Naive thymus-derived CD8-positive, alpha-beta T cell (primary cell): ENCODE results near the gene RPS6KB2. TPM values are rescaled to one million over a fixed set of nuclear protein-coding genes. Genes with fewer than 3 reads are reported as not detected.

Source experiments
- ATAC-seq, 2 donors: fragments of 150-1000 bp; cut with Tn5 transposase in 1 of 2; sonication (Bioruptor Pico), chemical (Tn5 transposase) in 1 of 2; 1 replicate in 1 of 2; 2 replicates in 1 of 2; pipeline ENCODE4 v1.10.0; 2021; ENCODE audit warnings: mild to moderate bottlenecking in 2 of 2, moderate library complexity in 2 of 2
- POLR2A ChIA-PET: fragments of 350-600 bp; sonication (Branson Sonifier 250); formaldehyde crosslinking; loops from one replicate; lab custom pipeline; 2021; ENCODE audit warnings: antibody characterized with exemption; lab: Charles Lee
- DNase-seq, 10 donors: peaks; one replicate each; pipeline versions ENCODE4 v3.0.0 to v3.0.0-alpha.2; 2020 to 2022
- H3K27ac Mint-ChIP-seq, 10 donors: one replicate each; pipeline ENCODE4 v1.8.0; 2020 to 2022; ENCODE audit warnings: mild to moderate bottlenecking in 10 of 10, mixed read lengths in 10 of 10, moderate library complexity in 4 of 10, inconsistent platforms in 1 of 10
- H3K27me3 Mint-ChIP-seq, 5 donors: one replicate each; pipeline ENCODE4 v1.8.0; 2021 to 2022; ENCODE audit warnings: mixed read lengths in 5 of 5
- H3K36me3 Mint-ChIP-seq, 3 donors: one replicate each; pipeline ENCODE4 v1.8.0; 2020 to 2022; ENCODE audit warnings: mixed read lengths in 3 of 3, mild to moderate bottlenecking in 2 of 3, inconsistent platforms in 1 of 3
- H3K4me1 Mint-ChIP-seq, 4 donors: one replicate each; pipeline ENCODE4 v1.8.0; 2021 to 2022; ENCODE audit warnings: mixed read lengths in 4 of 4
- H3K4me3 Mint-ChIP-seq, 10 donors: one replicate each; pipeline ENCODE4 v1.8.0; 2020 to 2022; ENCODE audit warnings: mild to moderate bottlenecking in 10 of 10, mixed read lengths in 10 of 10, moderate library complexity in 6 of 10, inconsistent platforms in 1 of 10
- H3K9me3 Mint-ChIP-seq, 9 donors: one replicate each; pipeline ENCODE4 v1.8.0; 2020 to 2022; ENCODE audit warnings: mixed read lengths in 9 of 9, mild to moderate bottlenecking in 3 of 9, inconsistent platforms in 1 of 9, moderate library complexity in 1 of 9
- polyA plus RNA-seq, 3 donors: library from polyadenylated mRNA; unstranded; fragments of 300-500 nt; fragmentation: Illumina TruSeq; gene quantifications; one replicate each; pipeline ENCODE4 v1.2.3, GENCODE V29; 2021
- total RNA-seq, 8 experiments: library from RNA in 2 of 8; stranded (reverse) in 2 of 8; gene quantifications; one replicate each; pipeline ENCODE4 v1.2.3 and lab custom pipeline; 2021 to 2026

RPS6KB2 gene
- total and polyA plus RNA-seq, 5 experiments from 2014 or later: 41.9 to 82.8 (median 45.9) TPM

DNA sequence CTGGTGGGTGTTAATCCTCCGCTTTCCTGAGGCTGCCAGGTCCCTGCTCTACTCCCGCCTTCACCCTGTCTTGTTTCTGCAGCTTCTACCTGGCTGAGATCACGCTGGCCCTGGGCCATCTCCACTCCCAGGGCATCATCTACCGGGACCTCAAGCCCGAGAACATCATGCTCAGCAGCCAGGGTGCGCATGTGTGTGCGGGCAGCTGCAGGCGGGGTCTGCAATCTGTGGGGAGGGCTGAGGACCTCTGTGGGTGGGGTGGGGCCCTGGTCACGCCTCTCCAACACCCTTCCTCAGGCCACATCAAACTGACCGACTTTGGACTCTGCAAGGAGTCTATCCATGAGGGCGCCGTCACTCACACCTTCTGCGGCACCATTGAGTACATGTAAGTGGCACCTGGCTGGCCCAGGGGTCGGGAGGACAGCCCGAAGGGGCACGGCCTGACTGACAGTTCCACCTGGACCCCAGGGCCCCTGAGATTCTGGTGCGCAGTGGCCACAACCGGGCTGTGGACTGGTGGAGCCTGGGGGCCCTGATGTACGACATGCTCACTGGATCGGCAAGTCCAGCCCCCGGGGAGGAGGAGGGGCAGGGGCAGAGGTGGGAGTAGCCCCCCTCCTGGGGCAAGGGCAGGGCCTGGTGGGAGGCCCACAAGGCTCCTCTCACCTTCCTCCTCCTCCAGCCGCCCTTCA is 4.5 kb downstream of the RPS6KB2 start:
- DNase-seq: no peak
- Mint-ChIP-seq H3K27me3 (no peaks in the 10 kb centered on the region), H3K27ac (peak overlapping the region in 9 of 10 donors; percentile 37 to 97 (median 89)), H3K4me3 (peak overlapping the region in 5 of 10 donors; percentile 22 to 96 (median 24)), H3K36me3 (peaks cover 0 to 38% (median 4%) of the 10 kb centered on the region in 3 donors), H3K9me3 (no peaks in the 10 kb centered on the region), H3K4me1 (peaks cover 20 to 79% (median 61%) of the 10 kb centered on the region in 4 donors)
- POLR2A ChIA-PET: interaction anchor here (0.7 to 31.8 kb wide), 11 partner anchors 8 to 73 kb away, joined by 3 to 2390 read pairs (median 5); partner anchors contain the start of genes AIP, CABP4, CARNS1 and CORO1B
- ATAC-seq: no peak

DNA sequence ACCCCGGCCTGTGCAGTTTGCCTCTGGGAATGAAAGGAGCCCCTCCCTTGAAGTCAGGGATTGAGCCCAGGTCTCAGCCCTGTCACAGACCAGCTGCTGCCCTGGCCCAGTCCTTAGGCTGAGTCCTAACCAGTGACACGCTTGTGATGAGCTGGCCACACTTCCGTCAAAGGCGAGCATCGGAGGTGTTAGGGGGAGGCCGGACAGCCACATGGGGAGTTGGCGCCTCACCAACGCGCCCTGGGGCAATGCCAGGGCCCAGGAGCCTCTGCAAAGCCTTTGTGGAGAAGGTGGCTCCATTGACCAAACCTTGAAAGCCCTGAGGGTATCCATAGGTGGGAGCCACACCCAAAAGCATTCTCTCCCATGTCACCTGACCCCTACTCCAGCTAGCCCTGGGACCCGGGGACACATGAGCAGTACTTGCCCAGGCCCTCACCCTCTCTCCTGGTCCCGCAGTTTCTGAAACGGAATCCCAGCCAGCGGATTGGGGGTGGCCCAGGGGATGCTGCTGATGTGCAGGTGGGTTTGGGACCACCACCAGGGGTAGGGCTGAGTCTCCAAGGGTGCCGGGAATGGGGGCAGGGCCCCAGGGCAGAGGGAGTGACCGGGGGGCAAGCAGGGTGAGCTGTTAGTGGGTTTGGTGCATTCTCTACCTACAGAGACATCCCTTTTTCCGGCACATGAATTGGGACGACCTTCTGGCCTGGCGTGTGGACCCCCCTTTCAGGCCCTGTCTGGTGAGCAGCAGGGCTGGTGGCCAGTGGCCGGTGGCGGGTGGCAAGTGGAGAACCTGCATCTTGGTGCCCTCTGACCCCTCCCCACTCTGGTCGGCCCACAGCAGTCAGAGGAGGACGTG is 5.5 kb downstream of the RPS6KB2 start:
- Mint-ChIP-seq H3K27me3 (no peaks in the 10 kb centered on the region), H3K36me3 (peaks cover 0 to 38% (median 4%) of the 10 kb centered on the region in 3 donors), H3K9me3 (no peaks in the 10 kb centered on the region), H3K4me3 (peak overlapping the region; percentile 41 to 100 (median 76)), H3K4me1 (peaks cover 20 to 77% (median 59%) of the 10 kb centered on the region in 4 donors), H3K27ac (peak overlapping the region; percentile 82 to 97 (median 86))
- DNase-seq (peak in 2 of 10 donors; percentile 33 to 52), ATAC-seq (no peak)
- POLR2A ChIA-PET: interaction anchor here (1.0 to 31.8 kb wide), 9 partner anchors 14 to 72 kb away, joined by 3 to 2390 read pairs (median 8); partner anchors contain the start of genes AIP, CABP4, CARNS1 and CORO1B

DNA sequence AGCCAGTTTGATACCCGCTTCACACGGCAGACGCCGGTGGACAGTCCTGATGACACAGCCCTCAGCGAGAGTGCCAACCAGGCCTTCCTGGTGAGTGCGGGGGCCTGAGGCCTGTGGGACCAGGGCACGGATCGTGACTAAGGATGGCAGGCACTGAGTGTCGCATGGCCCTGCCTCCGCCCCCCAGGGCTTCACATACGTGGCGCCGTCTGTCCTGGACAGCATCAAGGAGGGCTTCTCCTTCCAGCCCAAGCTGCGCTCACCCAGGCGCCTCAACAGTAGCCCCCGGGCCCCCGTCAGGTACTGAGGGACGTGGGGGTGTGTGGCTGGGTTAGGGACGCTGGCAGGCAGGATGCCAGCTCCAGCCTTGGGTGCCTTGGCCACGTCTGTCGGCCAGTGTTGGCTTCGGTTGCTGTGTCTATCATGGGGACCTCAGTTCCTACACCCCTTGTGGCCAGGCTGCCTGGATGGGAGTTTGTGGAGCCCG is 6.1 kb downstream of the RPS6KB2 start:
- H3K27ac Mint-ChIP-seq: peak overlapping the region; percentile 81 to 97 (median 86)
- POLR2A ChIA-PET: interaction anchor here (1.0 to 31.8 kb wide), 7 partner anchors 14 to 68 kb away, joined by 3 to 2390 read pairs (median 126); partner anchors contain the start of genes AIP, CABP4, CARNS1 and CORO1B

DNA sequence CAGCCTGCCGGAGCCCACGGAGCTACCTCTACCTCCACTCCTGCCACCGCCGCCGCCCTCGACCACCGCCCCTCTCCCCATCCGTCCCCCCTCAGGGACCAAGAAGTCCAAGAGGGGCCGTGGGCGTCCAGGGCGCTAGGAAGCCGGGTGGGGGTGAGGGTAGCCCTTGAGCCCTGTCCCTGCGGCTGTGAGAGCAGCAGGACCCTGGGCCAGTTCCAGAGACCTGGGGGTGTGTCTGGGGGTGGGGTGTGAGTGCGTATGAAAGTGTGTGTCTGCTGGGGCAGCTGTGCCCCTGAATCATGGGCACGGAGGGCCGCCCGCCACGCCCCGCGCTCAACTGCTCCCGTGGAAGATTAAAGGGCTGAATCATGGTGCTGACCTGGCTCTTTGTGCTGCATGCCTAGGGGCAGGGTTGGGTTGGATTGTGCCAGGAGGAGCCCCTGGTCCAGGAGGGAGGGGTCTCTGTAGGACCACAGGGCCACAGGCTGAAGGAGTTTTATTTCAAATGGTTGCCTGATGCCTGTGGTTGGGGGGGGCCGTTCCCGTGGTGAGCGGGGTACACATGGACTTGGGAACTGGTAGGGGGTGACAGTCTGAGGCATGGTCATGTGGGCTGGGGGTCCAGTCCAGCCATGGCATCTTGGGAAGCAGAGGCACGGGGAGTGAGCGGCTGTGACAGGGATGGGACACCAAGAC is 6.9 kb downstream of the RPS6KB2 start:
- Mint-ChIP-seq H3K27me3 (no peaks in the 10 kb centered on the region), H3K36me3 (peaks cover 0 to 34% (median 4%) of the 10 kb centered on the region in 3 donors), H3K9me3 (no peaks in the 10 kb centered on the region), H3K27ac (peak overlapping the region; percentile 83 to 97 (median 93)), H3K4me3 (peak overlapping the region; percentile 78 to 100 (median 96)), H3K4me1 (peaks cover 29 to 78% (median 68%) of the 10 kb centered on the region in 4 donors)
- ATAC-seq: no peak
- POLR2A ChIA-PET: interaction anchor here (1.0 to 31.8 kb wide), 7 partner anchors 15 to 70 kb away, joined by 3 to 2390 read pairs (median 126); partner anchors contain the start of genes AIP, CABP4, CARNS1 and CORO1B
- peak in 3 of 10 donors; percentile 25 to 44 (median 35) for DNase-seq

More for the DNA sequence above, 6.1 kb downstream of the RPS6KB2 start:
- Mint-ChIP-seq H3K4me1 (peaks cover 23 to 77% (median 62%) of the 10 kb centered on the region in 4 donors), H3K9me3 (no peaks in the 10 kb centered on the region), H3K36me3 (peaks cover 0 to 38% (median 4%) of the 10 kb centered on the region in 3 donors), H3K27me3 (no peaks in the 10 kb centered on the region), H3K4me3 (peak overlapping the region; percentile 41 to 100 (median 76))
- peak in 1 of 2 donors; percentile 5 for ATAC-seq
- peak in 3 of 10 donors; percentile 35 to 51 (median 41) for DNase-seq

DNA sequence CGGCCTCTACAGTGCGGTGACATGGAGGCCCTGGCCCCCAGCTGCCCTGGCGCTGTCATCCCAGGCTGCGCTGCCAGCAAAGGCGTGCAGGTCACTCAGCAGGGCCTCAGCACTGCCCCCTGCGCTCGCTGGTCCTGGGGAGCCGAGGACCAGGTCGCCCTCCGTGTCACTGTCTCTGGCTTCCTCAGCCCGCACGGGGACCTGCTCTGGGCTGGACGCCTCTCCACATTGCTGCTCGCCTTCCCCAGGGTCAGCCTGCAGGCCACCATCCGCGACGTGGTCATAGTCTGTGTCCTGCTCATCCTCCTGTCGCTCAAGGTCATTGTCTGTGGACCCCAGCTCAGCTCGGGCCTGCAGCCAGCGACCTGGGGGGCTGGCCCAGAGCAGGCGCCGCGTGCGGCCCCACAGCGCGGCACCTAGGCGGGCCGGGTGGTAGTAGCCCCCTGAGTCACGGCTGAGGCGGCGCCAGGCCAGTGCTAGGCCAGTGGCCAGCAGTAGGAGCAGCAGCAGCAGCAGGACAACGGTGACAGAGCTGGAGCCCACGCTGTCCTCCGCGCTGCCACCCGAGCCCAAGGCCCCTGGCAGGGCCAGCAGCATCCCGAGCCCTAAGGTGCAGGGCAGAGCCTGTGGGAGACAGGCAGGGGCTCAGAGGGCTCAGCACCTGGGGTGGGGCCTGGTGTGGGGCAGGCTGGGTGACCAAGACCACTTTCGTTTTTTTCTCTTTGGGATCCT is 7.6 kb downstream of the RPS6KB2 start:
- no peak for ATAC-seq
- Mint-ChIP-seq H3K4me3 (peak overlapping the region; percentile 93 to 100 (median 96)), H3K27me3 (no peaks in the 10 kb centered on the region), H3K9me3 (no peaks in the 10 kb centered on the region), H3K27ac (peak overlapping the region; percentile 83 to 97 (median 96)), H3K36me3 (peaks cover 0 to 33% (median 4%) of the 10 kb centered on the region in 3 donors), H3K4me1 (peaks cover 34 to 80% (median 73%) of the 10 kb centered on the region in 4 donors)
- peak in 4 of 10 donors; percentile 21 to 36 (median 28) for DNase-seq
- POLR2A ChIA-PET: interaction anchor here (1.3 to 31.8 kb wide), 13 partner anchors 16 to 158 kb away, joined by 3 to 2390 read pairs (median 17); partner anchors contain the start of genes AIP, CABP4, CARNS1 and CDK2AP2

DNA sequence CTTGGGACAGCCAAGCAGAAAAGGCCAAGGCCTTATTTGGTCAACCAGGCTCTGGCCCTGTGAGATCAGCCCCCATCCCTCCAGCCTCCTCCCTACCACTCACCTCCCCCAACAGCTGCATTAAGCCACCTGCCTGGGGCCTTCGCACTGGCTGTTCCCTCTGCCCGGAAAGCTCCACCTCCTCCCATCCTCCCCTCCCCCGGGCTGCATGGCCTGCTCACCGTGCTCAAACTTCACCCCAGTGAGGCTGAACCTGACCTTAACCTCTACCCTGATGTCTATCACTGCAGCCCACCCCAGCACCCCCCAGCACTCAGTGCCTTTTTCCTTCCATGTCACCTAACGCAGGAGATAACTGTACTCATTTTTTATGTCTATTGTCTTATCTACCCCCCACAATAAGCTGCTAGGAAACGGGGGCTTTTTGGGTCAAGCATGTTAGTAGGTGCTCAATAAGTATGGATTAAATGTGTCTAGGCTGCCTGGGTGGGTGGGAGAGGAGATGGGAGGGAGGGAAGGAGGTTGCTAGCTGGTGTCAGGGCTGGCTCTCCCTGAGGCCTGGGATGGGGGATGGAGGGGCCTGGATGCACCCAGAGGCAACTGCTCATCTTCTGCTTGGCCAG is 8.3 kb downstream of the RPS6KB2 start:
- Mint-ChIP-seq H3K27me3 (no peaks in the 10 kb centered on the region), H3K4me1 (peaks cover 38 to 81% (median 75%) of the 10 kb centered on the region in 4 donors), H3K9me3 (no peaks in the 10 kb centered on the region), H3K36me3 (peaks cover 0 to 30% (median 4%) of the 10 kb centered on the region in 3 donors), H3K27ac (peak overlapping the region in 9 of 10 donors; percentile 91 to 97 (median 96)), H3K4me3 (peak overlapping the region; percentile 93 to 100 (median 96))
- ATAC-seq: peak; percentile 6 to 21
- POLR2A ChIA-PET: interaction anchor here (1.0 to 31.8 kb wide), 18 partner anchors 16 to 169 kb away, joined by 3 to 2390 read pairs (median 9); partner anchors contain the start of genes AIP, CABP4, CARNS1 and CDK2AP2
- peak in 8 of 10 donors; percentile 48 to 80 (median 62) for DNase-seq

DNA sequence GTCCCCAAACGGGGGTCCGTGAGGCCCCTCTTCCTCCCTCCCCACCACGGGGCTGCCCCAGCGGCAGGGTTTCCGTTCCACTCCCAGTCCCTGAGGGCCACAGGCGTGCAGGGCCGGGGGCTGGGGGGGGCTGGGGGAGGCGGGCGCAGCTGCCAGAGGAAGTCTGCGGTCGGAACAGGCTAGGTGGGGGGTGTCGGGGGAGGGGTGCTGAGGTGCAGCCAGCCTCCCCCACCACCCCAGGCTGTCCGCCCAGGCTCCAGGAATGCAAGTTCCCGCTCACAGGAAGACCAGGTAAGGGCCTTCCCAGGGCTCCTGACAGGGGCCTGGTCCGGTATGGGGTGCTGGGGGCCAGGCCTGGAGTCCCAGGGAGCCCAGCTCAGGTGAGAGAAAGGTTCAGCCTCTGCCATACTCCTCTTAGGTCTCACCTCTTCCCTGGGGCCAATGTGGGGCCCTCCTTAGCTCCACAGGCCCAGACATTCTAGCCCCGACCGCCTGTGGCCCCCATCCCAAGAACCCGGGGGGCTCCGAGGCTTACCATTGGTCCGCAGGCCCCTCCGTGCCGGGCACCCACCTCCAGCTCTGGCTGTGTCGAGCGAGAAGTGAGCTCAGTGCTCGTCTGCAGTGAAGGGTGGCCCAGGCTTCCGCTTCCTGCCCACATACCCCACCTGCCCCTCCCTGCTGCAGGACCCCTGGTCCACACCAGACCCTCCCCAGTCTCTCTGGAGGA is 9.0 kb downstream of the RPS6KB2 start, which contains the start of gene PTPRCAP:
TSS of gene PTPRCAP (minus strand) at position 601 of the 727 bp plus-strand sequence. CDS start at position 538, 63 bp downstream.
- ATAC-seq: peak; percentile 41 to 64
- Mint-ChIP-seq H3K9me3 (no peaks in the 10 kb centered on the region), H3K4me1 (peaks cover 35 to 81% (median 74%) of the 10 kb centered on the region in 4 donors), H3K27me3 (no peaks in the 10 kb centered on the region), H3K27ac (peak within 1 kb of the TSS; percentile 91 to 97 (median 96)), H3K36me3 (peaks cover 0 to 24% (median 4%) of the 10 kb centered on the region in 3 donors), H3K4me3 (peak within 1 kb of the TSS; percentile 93 to 100 (median 96))
- peak; percentile 67 to 92 (median 78) for DNase-seq
- POLR2A ChIA-PET: interaction anchor here (1.0 to 31.8 kb wide), 19 partner anchors 17 to 169 kb away, joined by 3 to 2390 read pairs (median 8); partner anchors contain the start of genes AIP, CABP4, CARNS1 and CDK2AP2

DNA sequence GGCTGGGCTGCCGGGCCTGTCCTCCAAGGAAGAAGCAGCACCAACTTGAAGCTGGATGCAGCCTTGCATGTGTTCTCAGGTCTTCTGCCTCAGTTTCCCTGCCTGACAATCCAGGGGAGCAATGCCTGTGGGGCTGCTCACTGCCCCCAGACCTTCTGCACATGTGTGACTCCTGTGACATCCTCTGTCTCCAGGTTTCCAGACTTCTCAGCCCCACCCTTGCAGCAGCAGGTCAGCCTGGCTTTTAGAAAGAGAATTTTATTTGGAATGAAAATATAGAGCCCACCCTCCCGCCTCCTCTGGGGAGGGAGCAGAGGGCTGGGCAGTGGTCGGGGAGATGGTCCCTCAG is 9.5 kb downstream of the RPS6KB2 start:
- Mint-ChIP-seq H3K4me3 (peak overlapping the region; percentile 93 to 100 (median 96)), H3K27me3 (no peaks in the 10 kb centered on the region), H3K27ac (peak overlapping the region; percentile 87 to 97 (median 94)), H3K9me3 (no peaks in the 10 kb centered on the region), H3K36me3 (peaks cover 0 to 22% (median 4%) of the 10 kb centered on the region in 3 donors), H3K4me1 (peaks cover 35 to 84% (median 73%) of the 10 kb centered on the region in 4 donors)
- POLR2A ChIA-PET: interaction anchor here (1.0 to 31.8 kb wide), 17 partner anchors 18 to 170 kb away, joined by 3 to 2390 read pairs (median 10); partner anchors contain the start of genes AIP, CABP4, CARNS1 and CDK2AP2
- ATAC-seq: no peak
- DNase-seq: no peak

DNA sequence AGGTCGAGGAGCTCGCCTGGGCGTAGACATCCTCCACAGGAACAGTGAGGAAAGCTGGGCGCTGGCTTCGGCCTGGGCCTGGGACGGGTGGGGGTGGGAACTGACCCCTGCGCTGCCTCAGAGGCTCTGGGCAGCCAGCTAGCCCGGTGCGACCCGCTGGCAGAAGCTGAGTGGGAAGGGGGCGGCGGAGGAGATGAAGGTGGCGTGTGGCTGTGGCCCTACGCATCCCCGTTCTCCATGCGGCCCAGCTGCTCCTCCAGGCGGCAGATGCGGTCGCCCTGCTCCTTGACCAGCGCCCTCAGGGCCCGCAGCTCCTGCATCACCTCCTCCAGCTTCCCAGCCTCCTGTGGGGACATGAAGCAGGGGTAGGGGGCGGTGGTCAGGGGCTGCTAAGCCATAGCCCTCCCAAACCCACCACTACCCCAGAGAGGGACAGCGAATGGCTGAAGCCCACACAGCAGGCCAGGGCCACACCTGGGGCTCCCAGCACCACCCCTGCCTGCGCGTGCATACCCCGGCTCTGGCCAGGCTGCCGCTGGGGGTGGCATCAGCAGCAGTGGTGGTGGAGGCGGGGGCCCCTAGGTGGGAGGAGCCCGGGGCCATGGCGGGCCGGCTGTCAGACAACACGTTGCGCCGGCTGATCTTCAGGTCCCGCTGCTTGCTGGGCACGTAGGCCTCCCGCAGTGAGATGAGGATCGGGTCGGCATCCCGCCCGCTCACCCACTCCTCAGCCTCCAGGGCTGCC is 10.0 kb downstream of the RPS6KB2 start:
- Mint-ChIP-seq H3K9me3 (no peaks in the 10 kb centered on the region), H3K4me3 (peak overlapping the region; percentile 93 to 100 (median 96)), H3K27ac (peak overlapping the region; percentile 92 to 97 (median 95)), H3K27me3 (no peaks in the 10 kb centered on the region), H3K36me3 (peaks cover 0 to 22% (median 4%) of the 10 kb centered on the region in 3 donors), H3K4me1 (peaks cover 35 to 81% (median 70%) of the 10 kb centered on the region in 4 donors)
- peak; percentile 59 to 83 (median 72) for DNase-seq
- POLR2A ChIA-PET: interaction anchor here (1.1 to 31.8 kb wide), 16 partner anchors 18 to 171 kb away, joined by 3 to 2390 read pairs (median 10); partner anchors contain the start of genes AIP, CABP4, CARNS1 and CDK2AP2
- peak; percentile 44 to 47 for ATAC-seq
